K562 (cell line): Measurements from ENCODE around the gene CHCT1. TPM values are rescaled to one million over a fixed set of nuclear protein-coding genes. Genes with fewer than 3 reads are reported as not detected.

Experiments used
- ARID2 ChIP-seq: fragments of 450-650 bp; IDR thresholded peaks from 2 replicates; pipeline ENCODE4 v1.6.1; 2017; ENCODE audit warnings: antibody characterized with exemption, mild to moderate bottlenecking
- CTCFL ChIP-seq: IDR thresholded peaks from 2 replicates; pipeline ENCODE4 v1.6.1; 2011; ENCODE audit warnings: borderline replicate concordance, low read depth, mild to moderate bottlenecking, moderate library complexity, low read length; ENCODE audit not compliant: insufficient read depth, poor library complexity, severe bottlenecking
- ELF2 ChIP-seq: fragments of 250-450 bp; sonication (Bioruptor Pico); IDR thresholded peaks from 2 replicates; pipeline ENCODE4 v1.5.0; 2021; ENCODE audit warnings: mild to moderate bottlenecking
- FOXP1 ChIP-seq: sonication (generic); formaldehyde crosslinking; IDR thresholded peaks from 2 replicates; pipeline ENCODE4 v1.8.0; 2022; ENCODE audit warnings: mild to moderate bottlenecking, missing genetic modification reagents
- HNRNPK ChIP-seq: fragments of 200-400 bp; formaldehyde crosslinking; IDR thresholded peaks from one replicate; pipeline ENCODE4 v1.6.1; 2018; ENCODE audit warnings: mild to moderate bottlenecking, low read depth, low read length; ENCODE audit not compliant: poor library complexity, severe bottlenecking
- KDM4B ChIP-seq, 2 experiments: fragments of 450-650 bp in 1 of 2; sonication (generic) in 1 of 2; IDR thresholded peaks; 2 replicates each; pipeline ENCODE4 v1.6.1; 2016 to 2017; ENCODE audit warnings: borderline replicate concordance in 2 of 2, antibody characterized with exemption in 1 of 2, low read depth in 1 of 2, mild to moderate bottlenecking in 1 of 2
- MYBL2 ChIP-seq, 2 experiments: fragments of 450-650 bp in 1 of 2; sonication (generic) in 1 of 2; formaldehyde crosslinking in 1 of 2; IDR thresholded peaks; 2 replicates each; pipeline versions ENCODE4 v1.6.1 to v1.8.1; 2017 to 2022; ENCODE audit warnings: borderline replicate concordance in 1 of 2, inconsistent platforms in 1 of 2, low read depth in 1 of 2, mild to moderate bottlenecking in 1 of 2, missing genetic modification reagents in 1 of 2, moderate library complexity in 1 of 2
- NFE2 ChIP-seq: IDR thresholded peaks from 2 replicates; pipeline ENCODE4 v1.6.1; 2014; ENCODE audit warnings: antibody characterized with exemption, low read depth
- NFIC ChIP-seq: fragments of 450-650 bp; IDR thresholded peaks from 2 replicates; pipeline ENCODE4 v1.6.1; 2017; ENCODE audit warnings: mild to moderate bottlenecking, inconsistent platforms
- NR2F6 ChIP-seq: fragments of 450-650 bp; formaldehyde crosslinking; IDR thresholded peaks from 2 replicates; pipeline ENCODE4 v1.4.0; 2020; ENCODE audit warnings: mild to moderate bottlenecking
- PHTF2 ChIP-seq: fragments of 250-450 bp; sonication (Bioruptor Pico); IDR thresholded peaks from 2 replicates; pipeline ENCODE4 v1.5.0; 2021; ENCODE audit warnings: mild to moderate bottlenecking
- PRMT5 ChIP-seq: sonication (generic); formaldehyde crosslinking; IDR thresholded peaks from 2 replicates; pipeline ENCODE4 v1.5.0; 2020; ENCODE audit warnings: missing genetic modification reagents
- RBM17 ChIP-seq: fragments of 200-400 bp; formaldehyde crosslinking; IDR thresholded peaks from 2 replicates; pipeline ENCODE4 v1.6.1; 2017; ENCODE audit warnings: low read depth, mild to moderate bottlenecking, low read length, borderline replicate concordance
- WHSC1 ChIP-seq: IDR thresholded peaks from one replicate; pipeline ENCODE4 v1.6.1; 2012; ENCODE audit warnings: low read length, control low read depth, inconsistent platforms
- ZFX ChIP-seq: sonication (generic); formaldehyde crosslinking; IDR thresholded peaks from 2 replicates; pipeline ENCODE4 v1.8.0; 2022; ENCODE audit warnings: mild to moderate bottlenecking, missing genetic modification reagents, moderate library complexity
- ZNF184 ChIP-seq: sonication (generic); formaldehyde crosslinking; IDR thresholded peaks from 2 replicates; pipeline ENCODE4 v1.5.0; 2020; ENCODE audit warnings: missing genetic modification reagents
- ZNF384 ChIP-seq: IDR thresholded peaks from 2 replicates; pipeline ENCODE4 v1.6.1; 2012; ENCODE audit warnings: low read depth, low read length, improper control_type of control experiment
- polyA plus RNA-seq, 8 experiments: library from polyadenylated mRNA; depleted of rRNA in 4 of 8; stranded (reverse) in 5 of 8; unstranded in 3 of 8; fragments of >200 nt; fragmentation: Nextera tagmentation in 2 of 8; fragmentation: Illumina TruSeq in 1 of 8; extraction: Ambion mirVana in 2 of 8; extraction: Trizol in 1 of 8; gene quantifications; 2 replicates each; pipeline versions ENCODE4 v1.2.1 to v1.2.3, GENCODE V29; 2011 to 2014; ENCODE audit warnings: inconsistent platforms in 1 of 8, missing spikeins in 1 of 8
- total RNA-seq, 7 experiments: library from RNA; depleted of rRNA in 6 of 7; stranded (reverse); fragments of >200 nt in 6 of 7; fragmentation: Illumina TruSeq in 2 of 7; extraction: Trizol in 2 of 7; gene quantifications; 2 replicates each; pipeline versions ENCODE4 v1.2.1 to v1.2.3, GENCODE V29; 2011 to 2021; ENCODE audit warnings: low replicate concordance in 1 of 7
- TF ChIP-seq, protein P1 (sequence below): fragments of 450-650 bp; conservative IDR thresholded peaks from 2 replicates; pipeline ENCODE4 v1.6.1; 2016; ENCODE audit warnings: missing genetic modification characterization, low read depth, mild to moderate bottlenecking, missing compliant biosample characterization, moderate library complexity
- TF ChIP-seq, protein P2 (sequence below): sonication (generic); formaldehyde crosslinking; IDR thresholded peaks from 2 replicates; pipeline ENCODE4 v1.8.0; 2022; ENCODE audit warnings: missing genetic modification reagents, mild to moderate bottlenecking, borderline replicate concordance
- TF ChIP-seq, protein P3 (sequence below): sonication (generic); formaldehyde crosslinking; IDR thresholded peaks from 2 replicates; pipeline ENCODE4 v1.8.1; 2023; ENCODE audit warnings: mild to moderate bottlenecking, missing genetic modification reagents
- TF ChIP-seq, protein P4 (sequence below): fragments of 250-450 bp; sonication (Bioruptor Pico); IDR thresholded peaks from 2 replicates; pipeline ENCODE4 v1.5.0; 2022; ENCODE audit warnings: mild to moderate bottlenecking

Gene CHCT1
- total and polyA plus RNA-seq, 9 of the 15 experiments (the other 6 are each of a cell fraction or from before 2014, with no cell fraction given), result not detected

DNA sequence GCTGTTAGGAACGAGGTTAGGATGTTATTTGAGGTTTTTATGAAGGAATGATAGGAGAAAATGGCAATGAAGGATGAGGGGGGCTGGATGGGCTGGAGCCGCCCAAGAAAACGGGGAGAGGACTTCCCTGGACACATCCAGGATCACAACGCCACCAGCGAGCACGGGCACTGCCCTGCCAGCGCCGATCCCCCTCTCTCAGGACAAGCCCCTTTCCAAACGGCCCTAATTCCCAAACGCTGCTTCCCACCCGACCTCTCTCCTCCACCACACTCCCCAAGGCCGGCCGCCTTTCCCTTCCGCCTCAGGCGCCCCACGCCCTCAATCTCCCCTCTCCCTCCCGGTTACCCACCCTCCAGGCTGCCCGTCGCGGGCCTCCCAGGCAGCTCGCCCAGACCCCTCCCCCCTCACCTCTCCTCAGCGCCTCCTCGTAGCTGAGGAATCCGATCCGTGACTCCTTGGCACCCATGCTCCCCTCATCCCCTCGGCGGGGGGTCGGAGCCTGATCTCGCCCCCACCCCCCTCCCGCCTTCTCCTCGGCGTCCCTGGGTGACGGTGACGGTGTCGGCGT is 30.7 kb upstream of the CHCT1 start (continued):
- TF ChIP-seq, protein P1, sequence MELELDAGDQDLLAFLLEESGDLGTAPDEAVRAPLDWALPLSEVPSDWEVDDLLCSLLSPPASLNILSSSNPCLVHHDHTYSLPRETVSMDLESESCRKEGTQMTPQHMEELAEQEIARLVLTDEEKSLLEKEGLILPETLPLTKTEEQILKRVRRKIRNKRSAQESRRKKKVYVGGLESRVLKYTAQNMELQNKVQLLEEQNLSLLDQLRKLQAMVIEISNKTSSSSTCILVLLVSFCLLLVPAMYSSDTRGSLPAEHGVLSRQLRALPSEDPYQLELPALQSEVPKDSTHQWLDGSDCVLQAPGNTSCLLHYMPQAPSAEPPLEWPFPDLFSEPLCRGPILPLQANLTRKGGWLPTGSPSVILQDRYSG, result no peak
- TF ChIP-seq, protein P2, sequence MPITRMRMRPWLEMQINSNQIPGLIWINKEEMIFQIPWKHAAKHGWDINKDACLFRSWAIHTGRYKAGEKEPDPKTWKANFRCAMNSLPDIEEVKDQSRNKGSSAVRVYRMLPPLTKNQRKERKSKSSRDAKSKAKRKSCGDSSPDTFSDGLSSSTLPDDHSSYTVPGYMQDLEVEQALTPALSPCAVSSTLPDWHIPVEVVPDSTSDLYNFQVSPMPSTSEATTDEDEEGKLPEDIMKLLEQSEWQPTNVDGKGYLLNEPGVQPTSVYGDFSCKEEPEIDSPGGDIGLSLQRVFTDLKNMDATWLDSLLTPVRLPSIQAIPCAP (CRISPR knock-in tag), result no peak
- no peak for TF ChIP-seq ELF2 (CRISPR knock-in tag)
- TF ChIP-seq ARID2, result no peak
- no peak for TF ChIP-seq WHSC1
- TF ChIP-seq HNRNPK, result no peak
- TF ChIP-seq CTCFL, result no peak
- TF ChIP-seq PRMT5 (CRISPR knock-in tag), result no peak
- peak; percentile 29 for TF ChIP-seq ZFX
- TF ChIP-seq MYBL2 (IDR thresholded peaks at IDR 0.05; ENCODE audit: low read depth), result no peak
- TF ChIP-seq MYBL2 (CRISPR knock-in tag; IDR thresholded peaks at IDR 0.05; ENCODE audit: borderline replicate concordance), result no peak
- TF ChIP-seq RBM17, result no peak
- peak; percentile 83; the same call in 1 of the 2 replicates for TF ChIP-seq PHTF2
- no peak for TF ChIP-seq ZNF184 (CRISPR knock-in tag)
- TF ChIP-seq NFIC, result peak; percentile 46
- TF ChIP-seq ZNF384, result no peak
- no peak for TF ChIP-seq NR2F6 (CRISPR knock-in tag)
- TF ChIP-seq, protein P3, sequence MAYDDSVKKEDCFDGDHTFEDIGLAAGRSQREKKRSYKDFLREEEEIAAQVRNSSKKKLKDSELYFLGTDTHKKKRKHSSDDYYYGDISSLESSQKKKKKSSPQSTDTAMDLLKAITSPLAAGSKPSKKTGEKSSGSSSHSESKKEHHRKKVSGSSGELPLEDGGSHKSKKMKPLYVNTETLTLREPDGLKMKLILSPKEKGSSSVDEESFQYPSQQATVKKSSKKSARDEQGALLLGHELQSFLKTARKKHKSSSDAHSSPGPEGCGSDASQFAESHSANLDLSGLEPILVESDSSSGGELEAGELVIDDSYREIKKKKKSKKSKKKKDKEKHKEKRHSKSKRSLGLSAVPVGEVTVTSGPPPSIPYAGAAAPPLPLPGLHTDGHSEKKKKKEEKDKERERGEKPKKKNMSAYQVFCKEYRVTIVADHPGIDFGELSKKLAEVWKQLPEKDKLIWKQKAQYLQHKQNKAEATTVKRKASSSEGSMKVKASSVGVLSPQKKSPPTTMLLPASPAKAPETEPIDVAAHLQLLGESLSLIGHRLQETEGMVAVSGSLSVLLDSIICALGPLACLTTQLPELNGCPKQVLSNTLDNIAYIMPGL (CRISPR knock-in tag), result no peak
- no peak for TF ChIP-seq NFE2
- no peak for TF ChIP-seq KDM4B (IDR thresholded peaks at IDR 0.05; ENCODE audit: borderline replicate concordance in 2 of 2, low read depth in 1 of 2)
- 0 out of 2 replicates have a peak, but pooled peaks have one; percentile 41 for TF ChIP-seq FOXP1 (CRISPR knock-in tag)
- TF ChIP-seq, protein P4, sequence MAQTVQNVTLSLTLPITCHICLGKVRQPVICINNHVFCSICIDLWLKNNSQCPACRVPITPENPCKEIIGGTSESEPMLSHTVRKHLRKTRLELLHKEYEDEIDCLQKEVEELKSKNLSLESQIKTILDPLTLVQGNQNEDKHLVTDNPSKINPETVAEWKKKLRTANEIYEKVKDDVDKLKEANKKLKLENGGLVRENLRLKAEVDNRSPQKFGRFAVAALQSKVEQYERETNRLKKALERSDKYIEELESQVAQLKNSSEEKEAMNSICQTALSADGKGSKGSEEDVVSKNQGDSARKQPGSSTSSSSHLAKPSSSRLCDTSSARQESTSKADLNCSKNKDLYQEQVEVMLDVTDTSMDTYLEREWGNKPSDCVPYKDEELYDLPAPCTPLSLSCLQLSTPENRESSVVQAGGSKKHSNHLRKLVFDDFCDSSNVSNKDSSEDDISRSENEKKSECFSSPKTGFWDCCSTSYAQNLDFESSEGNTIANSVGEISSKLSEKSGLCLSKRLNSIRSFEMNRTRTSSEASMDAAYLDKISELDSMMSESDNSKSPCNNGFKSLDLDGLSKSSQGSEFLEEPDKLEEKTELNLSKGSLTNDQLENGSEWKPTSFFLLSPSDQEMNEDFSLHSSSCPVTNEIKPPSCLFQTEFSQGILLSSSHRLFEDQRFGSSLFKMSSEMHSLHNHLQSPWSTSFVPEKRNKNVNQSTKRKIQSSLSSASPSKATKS, result no peak
